HG03175 (cell line): Measurements from ENCODE around the gene SPEG.
A peak's percentile ranks its signal among the peaks of the same experiment; 100 is the strongest.

Experiments
- ATAC-seq: cut with Tn5 transposase; IDR thresholded peaks from one replicate; pipeline ENCODE4 v1.9.1; 2021; ENCODE audit warnings: mild to moderate bottlenecking, moderate library complexity; ENCODE audit not compliant: unreplicated experiment

SPEG gene

GRCh38 chr2:219509780-219510511 is 75.3 kb downstream of the SPEG start:
- peak; percentile 59 for ATAC-seq

DNA sequence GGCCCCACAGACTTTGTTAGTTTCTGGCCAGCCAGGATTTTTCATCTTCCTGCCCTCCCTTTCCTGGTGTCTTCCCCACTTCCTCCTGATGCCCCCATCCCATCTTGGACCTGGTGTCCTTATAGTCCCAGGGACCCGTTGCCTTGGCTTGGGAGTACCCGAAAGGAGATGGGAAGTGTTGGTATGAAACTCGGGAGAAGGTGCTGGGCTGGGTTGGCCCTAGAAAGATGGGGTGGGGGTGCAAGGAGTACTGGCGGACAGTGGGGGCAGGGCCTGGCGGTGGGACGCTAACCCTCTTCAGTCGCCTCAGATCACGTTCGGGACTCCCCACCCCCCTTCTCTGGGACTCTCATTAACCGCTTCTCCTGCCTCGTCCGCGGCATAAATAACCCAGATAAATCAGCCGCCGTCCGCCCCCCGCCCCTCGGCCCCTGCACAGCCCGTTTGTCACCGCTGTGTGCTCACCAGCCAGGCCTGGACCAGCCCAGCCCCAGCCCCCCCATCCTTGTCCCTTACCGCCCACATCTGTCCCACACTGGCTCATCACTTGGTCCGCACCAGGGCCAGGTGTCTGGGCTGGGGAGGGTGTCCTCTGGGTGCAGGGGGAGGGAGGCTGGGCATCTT is 76.0 kb downstream of the SPEG start:
- no peak for ATAC-seq

GRCh38 chr2:219511547-219512325 is 77.1 kb downstream of the SPEG start:
- ATAC-seq: no peak

GRCh38 chr2:219512524-219513216 is 78.0 kb downstream of the SPEG start:
- ATAC-seq: no peak

DNA sequence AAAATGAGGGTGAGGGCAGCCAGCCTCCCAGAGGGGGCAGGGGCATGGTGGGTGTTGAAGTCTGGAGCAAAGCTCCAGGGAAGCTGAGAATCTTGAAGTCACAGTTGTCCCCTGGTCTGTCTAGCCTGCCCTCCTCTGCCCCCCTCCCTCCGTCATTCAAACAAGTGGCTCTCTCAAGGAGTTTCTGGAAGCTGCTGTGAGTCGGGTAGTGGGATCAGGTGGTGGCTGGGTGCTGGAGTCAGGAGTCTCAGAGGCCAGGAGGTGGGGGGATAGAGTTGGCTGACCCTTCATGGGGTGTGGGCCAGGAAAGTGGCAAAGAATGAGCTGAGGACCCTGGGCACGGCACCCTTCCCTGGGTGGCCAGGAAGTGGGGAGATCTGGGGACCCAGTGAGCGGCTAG is 79.1 kb downstream of the SPEG start:
- no peak for ATAC-seq

GRCh38 chr2:219514196-219514761 is 79.6 kb downstream of the SPEG start, which contains the start of gene ASIC4:
TSS of gene ASIC4 (plus strand) at chr2:219514482. CDS start at chr2:219514725, 243 bp downstream.
- ATAC-seq: no peak

DNA sequence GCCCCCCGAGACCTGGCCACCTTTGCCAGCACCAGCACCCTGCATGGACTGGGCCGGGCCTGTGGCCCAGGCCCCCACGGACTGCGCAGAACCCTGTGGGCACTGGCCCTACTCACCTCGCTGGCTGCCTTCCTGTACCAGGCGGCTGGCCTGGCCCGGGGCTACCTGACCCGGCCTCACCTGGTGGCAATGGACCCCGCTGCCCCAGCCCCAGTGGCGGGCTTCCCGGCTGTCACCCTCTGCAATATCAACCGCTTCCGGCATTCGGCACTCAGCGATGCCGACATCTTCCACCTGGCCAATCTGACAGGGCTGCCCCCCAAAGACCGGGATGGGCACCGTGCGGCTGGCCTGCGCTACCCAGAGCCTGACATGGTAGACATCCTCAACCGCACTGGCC is 80.2 kb downstream of the SPEG start:
- no peak for ATAC-seq

GRCh38 chr2:219515874-219516629 is 81.4 kb downstream of the SPEG start:
- ATAC-seq: no peak

DNA sequence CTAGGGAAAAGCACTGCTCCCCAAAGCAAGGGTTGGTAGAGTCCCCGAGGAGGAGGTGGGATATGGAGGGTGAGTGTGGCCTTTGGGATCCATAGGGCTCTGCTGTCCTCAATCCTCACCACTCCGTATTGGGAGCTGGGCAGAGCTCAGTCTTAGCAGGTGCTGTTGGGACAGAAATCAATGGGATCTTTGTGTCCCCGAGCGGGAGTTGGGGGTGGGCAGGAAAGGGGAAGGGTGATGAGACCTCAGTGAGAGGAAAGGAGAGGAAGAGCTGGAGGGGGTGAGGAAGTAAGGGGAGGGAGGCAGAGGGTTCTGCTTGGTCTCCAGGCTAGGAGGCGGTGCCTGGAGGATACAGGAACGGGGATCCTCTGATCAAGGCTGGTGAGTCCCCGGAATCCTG is 82.2 kb downstream of the SPEG start:
- no peak for ATAC-seq

- no peak for ATAC-seq
Measured at GRCh38 chr2:219517954-219518778, 83.5 kb downstream of the SPEG start.

DNA sequence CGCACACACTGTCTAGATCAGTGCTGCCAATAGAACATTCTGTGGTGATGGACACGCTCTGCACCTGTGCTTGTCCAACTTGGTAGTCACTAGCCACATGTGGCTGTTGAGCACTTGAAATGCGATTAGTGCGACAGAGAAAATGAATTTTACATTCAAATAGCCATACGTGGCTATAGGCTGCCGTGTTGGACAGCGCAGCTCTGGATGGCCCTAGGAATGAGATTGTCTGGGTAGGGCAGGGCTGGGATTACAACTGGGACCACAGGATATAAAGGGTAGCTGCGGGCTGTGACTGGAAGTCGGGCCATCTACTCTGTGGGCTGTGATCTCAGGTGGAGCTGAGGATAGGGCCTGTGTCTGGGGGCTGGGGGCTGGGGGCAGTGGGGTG is 84.9 kb downstream of the SPEG start:
- ATAC-seq: no peak

GRCh38 chr2:219520079-219520478 is 85.4 kb downstream of the SPEG start:
- ATAC-seq: no peak

DNA sequence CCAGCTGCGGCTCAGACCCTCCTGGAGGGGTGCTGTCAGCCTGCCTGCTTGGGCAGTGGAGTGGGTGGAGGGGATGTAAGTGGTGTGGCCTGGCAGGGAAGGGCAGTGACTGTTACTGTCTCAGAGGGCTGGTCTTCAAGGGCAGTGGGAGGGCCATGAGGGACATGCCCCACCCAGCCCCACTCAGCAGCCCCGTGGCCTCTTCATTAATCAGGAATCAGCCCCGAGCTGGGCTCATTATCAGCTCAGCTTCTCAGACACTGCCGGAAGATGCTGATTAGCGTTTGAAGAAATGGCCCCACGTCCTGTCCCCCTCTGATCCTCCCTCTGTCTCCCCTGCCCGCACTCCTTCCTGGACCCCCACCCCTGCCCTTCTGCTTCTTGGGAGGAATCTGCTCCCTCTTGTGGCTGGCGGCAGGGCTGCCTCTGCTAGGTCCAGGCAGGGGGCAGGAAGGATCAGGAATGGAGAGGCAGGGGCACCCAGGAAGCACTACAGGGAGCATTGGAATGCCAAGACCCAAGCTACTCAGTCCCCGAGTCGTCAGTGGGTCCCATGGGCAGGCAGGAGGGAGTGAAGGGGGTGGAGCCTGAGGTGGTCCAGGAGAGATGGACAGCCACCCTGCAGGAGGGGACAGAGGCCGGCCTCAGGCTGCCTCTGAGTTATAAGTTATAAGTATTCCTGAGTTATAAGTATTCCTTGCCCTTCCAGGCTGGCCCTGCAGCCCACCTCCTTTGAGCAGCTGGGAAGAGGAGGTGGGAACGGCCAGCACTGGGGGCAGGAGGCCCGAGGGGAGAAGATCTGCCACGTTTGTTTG is 86.6 kb downstream of the SPEG start:
- no peak for ATAC-seq

DNA sequence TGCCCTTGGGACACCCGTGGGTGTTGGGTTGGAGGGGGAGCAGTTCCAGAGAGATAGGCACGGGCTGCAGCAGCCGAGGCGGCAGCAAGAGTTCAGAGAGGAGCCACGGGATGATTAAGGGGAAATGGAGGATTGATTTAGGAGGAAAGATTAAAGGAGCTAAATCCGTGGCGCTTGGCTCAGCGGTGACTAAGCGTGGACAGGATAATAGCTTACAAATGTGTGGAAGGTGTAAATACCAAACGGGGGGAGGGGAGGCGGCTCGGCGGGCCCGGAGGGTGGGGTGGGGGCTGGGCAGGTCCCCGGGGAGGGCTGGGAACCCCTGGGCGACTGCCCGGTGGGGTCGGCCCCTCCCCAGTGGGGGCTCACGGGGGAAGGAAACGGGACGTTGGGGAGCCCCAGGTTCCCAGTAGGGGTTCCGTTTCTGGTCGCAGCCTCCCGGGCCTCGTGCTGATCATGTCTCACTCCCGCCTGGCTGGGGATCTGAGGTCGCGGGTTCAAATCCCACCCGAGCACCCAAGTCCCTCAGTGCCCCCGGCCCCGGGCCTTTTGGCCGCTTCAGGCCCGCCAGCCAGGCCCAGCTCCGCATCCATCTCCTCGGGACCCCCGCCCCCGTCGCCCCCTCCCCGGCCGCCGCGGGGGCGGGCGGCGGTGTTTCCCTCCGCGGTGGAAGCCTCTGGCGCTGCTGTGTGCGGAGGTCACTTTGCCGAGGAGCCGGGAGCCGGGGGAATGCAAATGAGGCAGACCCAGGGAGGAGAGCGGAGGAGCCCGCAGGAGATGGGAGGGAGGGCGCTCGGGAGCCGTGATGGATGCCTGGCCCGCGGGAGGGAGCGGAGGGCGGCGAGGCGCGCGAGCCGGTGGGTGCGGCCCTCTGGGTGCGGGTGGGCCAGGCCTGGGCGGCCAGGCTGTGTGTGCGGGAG is 87.7 kb downstream of the SPEG start:
- no peak for ATAC-seq

DNA sequence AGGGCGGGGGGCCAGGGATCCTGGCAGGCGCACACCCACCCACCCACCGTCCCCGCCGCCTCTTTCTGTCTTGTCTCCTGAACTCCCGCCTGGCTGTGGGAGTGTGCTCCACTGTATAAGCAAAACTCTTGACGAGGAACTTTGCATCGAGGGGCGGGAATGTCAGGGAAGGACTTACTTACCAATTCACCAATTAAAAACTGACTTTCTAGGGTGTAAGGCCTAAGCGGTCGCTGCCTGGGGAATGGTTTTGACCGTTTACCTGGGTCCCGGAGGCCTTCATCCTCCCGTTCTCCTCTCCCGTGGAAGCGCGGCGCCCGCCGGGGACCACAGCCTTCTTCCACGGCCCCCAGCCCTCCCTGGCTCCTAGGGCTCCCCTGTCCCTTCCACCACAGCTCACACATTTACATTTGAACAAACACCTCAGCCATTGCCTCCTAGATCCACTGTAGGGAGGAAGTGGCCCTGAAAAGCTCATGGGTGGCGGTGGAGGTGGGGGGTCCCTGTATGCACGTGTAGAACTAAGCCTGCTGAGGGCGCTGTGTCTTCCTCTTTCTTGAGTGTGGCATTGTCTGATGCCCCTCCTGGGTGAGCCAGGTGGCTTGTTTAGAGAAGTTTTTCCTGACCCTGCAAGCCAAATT is 88.5 kb downstream of the SPEG start:
- ATAC-seq: no peak

- no peak for ATAC-seq
Measured at GRCh38 chr2:219524817-219525216, 90.2 kb downstream of the SPEG start.
